GM06990 (cell line): ENCODE results near the gene INO80B.
"Not testable (repeated sequence)": the region's sequence is repeated elsewhere in the genome, so short reads cannot be mapped to it uniquely, and the experiment has no call there.

Experiments used
- DNase-seq: peaks from one replicate; pipeline ENCODE4 v3.0.0-alpha.2; 2011; ENCODE audit not compliant: insufficient read length; ENCODE audit errors: extremely low read depth
- H3K27me3 ChIP-seq: replicated peaks from 2 replicates; pipeline ENCODE4 v1.6.0; 2011; ENCODE audit warnings: low read length; ENCODE audit not compliant: control insufficient read depth, insufficient read depth
- H3K36me3 ChIP-seq: 2 replicates; pipeline ENCODE4 v1.5.1; 2011; ENCODE audit warnings: low read length; ENCODE audit not compliant: control insufficient read depth, insufficient read depth
- H3K4me3 ChIP-seq: replicated peaks from 2 replicates; pipeline ENCODE4 v1.5.1; 2011; ENCODE audit warnings: low read depth, mild to moderate bottlenecking, control low read depth, low read length
- TF ChIP-seq, protein P1 (sequence below): IDR thresholded peaks from 2 replicates; pipeline ENCODE4 v1.5.1; 2011; ENCODE audit warnings: low read length, control low read depth, mild to moderate bottlenecking, inconsistent platforms; ENCODE audit not compliant: insufficient read depth, poor library complexity, severe bottlenecking

Gene INO80B

DNA sequence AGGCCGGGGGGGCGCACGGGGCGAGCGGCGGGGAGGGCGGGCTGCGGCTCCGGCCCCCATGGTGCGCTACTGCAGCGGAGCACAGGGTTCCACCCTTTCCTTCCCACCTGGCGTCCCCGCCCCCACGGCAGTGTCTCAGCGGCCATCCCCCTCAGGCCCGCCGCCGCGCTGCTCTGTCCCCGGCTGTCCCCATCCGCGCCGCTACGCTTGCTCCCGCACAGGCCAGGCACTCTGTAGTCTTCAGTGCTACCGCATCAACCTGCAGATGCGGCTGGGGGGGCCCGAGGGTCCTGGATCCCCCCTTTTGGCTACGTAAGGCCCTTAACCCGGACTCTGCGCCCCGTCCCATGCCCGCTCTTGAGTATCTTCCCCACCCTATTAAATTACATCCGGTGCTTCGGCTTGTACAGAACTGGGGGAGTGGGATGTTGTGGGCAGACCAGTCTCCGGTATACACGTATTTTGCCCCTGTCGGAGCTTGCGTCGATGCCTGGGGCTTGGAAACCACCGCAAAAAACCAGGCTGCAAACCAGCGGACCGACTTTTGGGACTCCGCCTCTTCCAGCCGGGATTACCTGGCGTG lies 2.8 kb downstream of the INO80B start:
- Histone ChIP-seq H3K4me3 (peak overlapping the region; percentile 79), H3K36me3 (peaks cover 13% of the 10 kb centered on the region), H3K27me3 (no peaks in the 10 kb centered on the region)
- peak; percentile 90 for DNase-seq
- TF ChIP-seq, protein P1, sequence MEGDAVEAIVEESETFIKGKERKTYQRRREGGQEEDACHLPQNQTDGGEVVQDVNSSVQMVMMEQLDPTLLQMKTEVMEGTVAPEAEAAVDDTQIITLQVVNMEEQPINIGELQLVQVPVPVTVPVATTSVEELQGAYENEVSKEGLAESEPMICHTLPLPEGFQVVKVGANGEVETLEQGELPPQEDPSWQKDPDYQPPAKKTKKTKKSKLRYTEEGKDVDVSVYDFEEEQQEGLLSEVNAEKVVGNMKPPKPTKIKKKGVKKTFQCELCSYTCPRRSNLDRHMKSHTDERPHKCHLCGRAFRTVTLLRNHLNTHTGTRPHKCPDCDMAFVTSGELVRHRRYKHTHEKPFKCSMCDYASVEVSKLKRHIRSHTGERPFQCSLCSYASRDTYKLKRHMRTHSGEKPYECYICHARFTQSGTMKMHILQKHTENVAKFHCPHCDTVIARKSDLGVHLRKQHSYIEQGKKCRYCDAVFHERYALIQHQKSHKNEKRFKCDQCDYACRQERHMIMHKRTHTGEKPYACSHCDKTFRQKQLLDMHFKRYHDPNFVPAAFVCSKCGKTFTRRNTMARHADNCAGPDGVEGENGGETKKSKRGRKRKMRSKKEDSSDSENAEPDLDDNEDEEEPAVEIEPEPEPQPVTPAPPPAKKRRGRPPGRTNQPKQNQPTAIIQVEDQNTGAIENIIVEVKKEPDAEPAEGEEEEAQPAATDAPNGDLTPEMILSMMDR, result no peak

DNA sequence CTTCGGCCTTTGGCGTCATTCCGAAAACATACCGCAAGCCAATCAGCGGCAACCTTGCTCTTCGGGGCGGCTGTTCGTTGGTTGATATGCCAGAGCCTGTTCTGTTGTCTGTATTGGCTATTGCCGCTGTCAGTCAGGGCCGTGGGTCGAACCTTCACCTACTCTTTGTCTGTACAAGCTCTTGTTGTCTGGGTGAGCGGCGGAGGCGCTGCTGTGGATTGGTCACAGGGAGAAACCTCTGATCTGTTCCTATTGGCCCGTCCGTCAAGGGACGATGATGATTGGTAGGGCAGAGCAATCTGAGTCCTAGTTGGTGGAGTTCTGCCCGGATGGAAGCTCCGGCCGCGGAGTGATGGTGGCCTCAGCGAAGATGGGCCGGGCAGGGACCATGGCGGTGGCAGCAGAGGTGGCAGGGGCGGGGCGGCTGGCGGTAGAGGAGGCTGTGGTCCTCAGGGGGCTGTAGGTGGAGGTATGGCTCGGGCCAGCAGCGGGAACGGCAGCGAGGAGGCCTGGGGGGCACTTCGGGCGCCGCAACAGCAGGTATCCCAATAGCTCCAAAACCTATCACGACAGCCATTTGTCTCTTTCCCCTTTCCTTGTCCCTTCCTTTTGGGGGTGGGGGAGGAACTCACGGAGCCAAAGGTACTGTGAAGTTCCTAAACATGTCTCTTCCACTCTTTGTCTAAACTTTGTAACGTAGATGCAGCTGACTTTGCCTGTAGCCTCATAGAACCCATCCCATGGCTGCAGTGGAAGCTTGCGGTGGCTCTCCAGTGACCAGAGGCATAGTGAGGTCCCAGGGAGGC lies 3.4 kb downstream of the INO80B start, which contains the start of gene WBP1:
WBP1 (plus strand) TSS at position 307 of the 806 bp plus-strand sequence; CDS start at position 472, 165 bp downstream.
- Histone ChIP-seq H3K27me3 (no peaks in the 10 kb centered on the region), H3K36me3 (peaks cover 14% of the 10 kb centered on the region), H3K4me3 (peak within 1 kb of the TSS; percentile 98)
- TF ChIP-seq, protein P1, result no peak
- peak; percentile 94 for DNase-seq

DNA sequence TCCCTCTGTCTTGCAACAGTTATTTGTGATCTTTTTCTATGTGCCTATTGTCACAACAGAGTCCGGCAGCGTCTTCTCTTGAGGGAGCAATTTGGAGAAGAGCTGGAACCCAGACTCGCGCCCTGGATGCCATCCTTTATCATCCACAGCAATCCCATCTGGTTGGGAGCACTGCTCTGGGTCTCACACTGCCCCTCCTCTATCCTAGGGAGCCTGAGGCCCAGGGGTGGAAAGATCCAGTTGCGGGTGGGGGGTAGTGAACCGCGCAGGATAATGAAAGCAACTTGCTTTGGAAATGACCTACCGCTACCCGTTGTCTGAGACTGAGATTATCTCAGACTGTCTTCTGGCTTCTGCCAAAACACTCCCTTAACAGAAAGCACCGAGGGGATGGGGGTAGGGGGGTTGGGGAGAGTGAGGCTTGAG lies 4.1 kb downstream of the INO80B start:
- Histone ChIP-seq H3K27me3 (no peaks in the 10 kb centered on the region), H3K36me3 (peaks cover 14% of the 10 kb centered on the region), H3K4me3 (peak overlapping the region; percentile 98)
- TF ChIP-seq, protein P1, result no peak
- no peak for DNase-seq

DNA sequence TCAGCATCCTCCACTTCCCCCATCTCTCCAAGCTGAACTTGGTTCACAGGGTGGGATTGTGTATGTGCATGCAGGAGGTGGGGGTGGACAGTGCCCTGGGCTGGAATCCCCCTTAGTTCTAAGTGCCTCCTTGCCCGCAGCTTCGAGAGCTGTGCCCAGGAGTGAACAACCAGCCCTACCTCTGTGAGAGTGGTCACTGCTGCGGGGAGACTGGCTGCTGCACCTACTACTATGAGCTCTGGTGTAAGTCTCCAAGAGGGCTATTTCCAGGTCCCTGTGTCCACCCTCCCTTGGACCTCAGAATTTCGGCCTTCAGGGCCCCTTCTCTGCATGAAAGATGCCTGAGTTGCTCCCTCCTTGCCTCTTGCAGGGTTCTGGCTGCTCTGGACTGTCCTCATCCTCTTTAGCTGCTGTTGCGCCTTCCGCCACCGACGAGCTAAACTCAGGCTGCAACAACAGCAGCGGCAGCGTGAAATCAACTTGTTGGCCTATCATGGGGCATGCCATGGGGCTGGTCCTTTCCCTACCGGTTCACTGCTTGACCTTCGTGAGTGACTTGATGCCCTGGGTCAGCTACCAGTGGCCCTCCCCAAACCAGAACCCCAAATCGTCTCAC lies 4.7 kb downstream of the INO80B start:
- not testable (repeated sequence) for DNase-seq, H3K27me3 ChIP-seq
- H3K36me3 ChIP-seq, result peaks cover 14% of the 10 kb centered on the region
- peak overlapping the region; percentile 98 for H3K4me3 ChIP-seq

DNA sequence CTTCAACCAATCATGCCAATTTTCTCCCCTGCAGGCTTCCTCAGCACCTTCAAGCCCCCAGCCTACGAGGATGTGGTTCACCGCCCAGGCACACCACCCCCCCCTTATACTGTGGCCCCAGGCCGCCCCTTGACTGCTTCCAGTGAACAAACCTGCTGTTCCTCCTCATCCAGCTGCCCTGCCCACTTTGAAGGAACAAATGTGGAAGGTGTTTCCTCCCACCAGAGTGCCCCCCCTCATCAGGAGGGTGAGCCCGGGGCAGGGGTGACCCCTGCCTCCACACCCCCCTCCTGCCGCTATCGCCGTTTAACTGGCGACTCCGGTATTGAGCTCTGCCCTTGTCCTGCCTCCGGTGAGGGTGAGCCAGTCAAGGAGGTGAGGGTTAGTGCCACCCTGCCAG lies 5.3 kb downstream of the INO80B start:
- peaks cover 14% of the 10 kb centered on the region for H3K36me3 ChIP-seq
- not testable (repeated sequence) for DNase-seq

DNA sequence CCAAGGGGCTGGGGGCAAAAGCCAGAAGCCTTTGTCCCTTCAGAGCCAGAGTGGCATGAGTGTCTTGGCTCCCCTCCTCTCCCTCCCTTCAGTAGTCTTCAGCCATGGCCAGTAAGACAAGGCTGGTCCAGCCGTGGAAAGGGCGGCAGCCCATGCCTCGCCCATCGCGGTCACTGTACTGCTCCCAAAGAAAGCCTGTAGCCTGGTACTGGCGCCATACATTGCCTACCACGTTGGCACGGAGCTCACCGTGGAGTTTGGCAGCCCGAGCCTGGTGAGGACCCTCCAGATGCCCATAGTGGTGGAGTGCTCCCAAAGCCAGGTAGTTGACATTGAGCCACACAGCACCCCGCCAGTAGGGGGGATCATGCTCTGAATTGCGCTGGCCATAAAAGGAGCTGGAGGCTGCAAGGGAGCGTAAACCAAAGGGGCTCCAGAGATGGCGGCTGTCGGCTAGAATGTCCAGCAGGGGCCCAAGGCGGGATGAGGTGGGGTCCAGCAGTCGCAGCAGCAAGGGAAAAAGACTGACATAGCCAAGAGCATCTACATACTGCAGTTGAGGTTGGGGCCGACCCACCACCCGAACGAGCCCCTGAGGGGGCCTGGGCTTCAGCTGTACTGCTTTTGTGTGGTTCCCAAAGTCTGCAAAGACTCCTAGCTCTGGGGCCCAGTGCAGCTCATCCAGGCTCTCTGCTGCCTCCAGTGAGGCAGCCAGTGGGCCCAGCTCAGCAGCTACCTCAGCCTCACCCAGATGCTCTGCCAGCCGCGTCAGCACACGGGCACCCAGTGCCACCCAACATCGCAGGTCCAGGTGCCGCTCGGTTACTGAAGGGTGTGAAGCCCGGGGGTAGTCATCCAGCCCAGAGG lies 6.5 kb downstream of the INO80B start:
- TF ChIP-seq, protein P1, result peak; percentile 37
- no peak for DNase-seq
- Histone ChIP-seq H3K27me3 (no peaks in the 10 kb centered on the region), H3K36me3 (peaks cover 14% of the 10 kb centered on the region), H3K4me3 (no peak overlapping the region)

More for the DNA sequence above, 5.3 kb downstream of the INO80B start:
- not testable (repeated sequence) for H3K4me3 ChIP-seq, H3K27me3 ChIP-seq
